PFSK-1 (cell line): ENCODE measurements around the gene CRYAB.

ENCODE experiments used
- FOXP2 ChIP-seq: optimal IDR thresholded peaks from 2 replicates; pipeline ENCODE3; 2011; ENCODE audit warnings: borderline replicate concordance, control low read depth, inconsistent platforms; ENCODE audit not compliant: insufficient read depth; ENCODE audit errors: extremely low read length, extremely low read depth
- POLR2AphosphoS5 ChIP-seq: IDR thresholded peaks from 2 replicates; pipeline ENCODE4 v1.6.1; 2012; ENCODE audit warnings: low read depth, mild to moderate bottlenecking, control low read depth, low read length, moderate library complexity
- SIN3A ChIP-seq: IDR thresholded peaks from 2 replicates; pipeline ENCODE4 v1.6.1; 2012; ENCODE audit warnings: mild to moderate bottlenecking, low read length, moderate library complexity, borderline replicate concordance; ENCODE audit not compliant: insufficient read depth
- TAF1 ChIP-seq: IDR thresholded peaks from 2 replicates; pipeline ENCODE4 v1.6.1; 2012; ENCODE audit warnings: low read length, control low read depth, borderline replicate concordance; ENCODE audit not compliant: insufficient read depth
- TF ChIP-seq, protein P1 (sequence below), 2 experiments: IDR thresholded peaks; 2 replicates each; pipeline versions ENCODE4 v1.6.1 to v1.8.0; 2011 to 2012; ENCODE audit warnings: low read depth in 2 of 2, low read length in 2 of 2, control low read depth in 1 of 2, inconsistent platforms in 1 of 2, mild to moderate bottlenecking in 1 of 2, moderate library complexity in 1 of 2; ENCODE audit not compliant: insufficient read depth in 1 of 2

CRYAB gene

GRCh38 chr11:111878385-111878848 is 33.2 kb downstream of the CRYAB start:
- TF ChIP-seq FOXP2 (no peak), SIN3A (peak; percentile 27; the same call in 1 of the 2 replicates)

DNA sequence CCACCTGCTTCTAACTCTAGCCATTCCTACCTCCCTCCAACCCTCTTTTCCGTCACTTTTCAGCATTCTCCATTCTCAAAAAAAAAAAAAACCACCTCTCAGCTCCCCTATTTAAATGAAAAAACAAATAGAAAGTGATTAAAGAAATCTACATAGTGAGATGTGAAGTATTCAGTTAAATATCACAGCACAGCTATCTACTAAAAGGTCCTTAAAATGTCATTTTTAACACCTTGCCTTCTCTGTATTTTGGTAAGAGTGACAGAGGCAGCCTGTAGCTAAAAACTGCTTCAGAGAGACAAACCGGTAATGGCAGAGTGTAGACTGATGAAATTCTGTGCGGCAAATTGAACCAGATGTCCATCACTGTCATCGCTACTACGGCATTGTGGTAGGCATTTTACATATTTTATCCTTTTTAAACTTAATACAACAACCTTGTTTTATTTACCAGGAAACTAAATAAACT is 39.8 kb downstream of the CRYAB start:
- TF ChIP-seq SIN3A (no peak), FOXP2 (no peak), TAF1 (no peak), POLR2AphosphoS5 (peak; percentile 5; the same call in 1 of the 2 replicates)
- TF ChIP-seq, protein P1, sequence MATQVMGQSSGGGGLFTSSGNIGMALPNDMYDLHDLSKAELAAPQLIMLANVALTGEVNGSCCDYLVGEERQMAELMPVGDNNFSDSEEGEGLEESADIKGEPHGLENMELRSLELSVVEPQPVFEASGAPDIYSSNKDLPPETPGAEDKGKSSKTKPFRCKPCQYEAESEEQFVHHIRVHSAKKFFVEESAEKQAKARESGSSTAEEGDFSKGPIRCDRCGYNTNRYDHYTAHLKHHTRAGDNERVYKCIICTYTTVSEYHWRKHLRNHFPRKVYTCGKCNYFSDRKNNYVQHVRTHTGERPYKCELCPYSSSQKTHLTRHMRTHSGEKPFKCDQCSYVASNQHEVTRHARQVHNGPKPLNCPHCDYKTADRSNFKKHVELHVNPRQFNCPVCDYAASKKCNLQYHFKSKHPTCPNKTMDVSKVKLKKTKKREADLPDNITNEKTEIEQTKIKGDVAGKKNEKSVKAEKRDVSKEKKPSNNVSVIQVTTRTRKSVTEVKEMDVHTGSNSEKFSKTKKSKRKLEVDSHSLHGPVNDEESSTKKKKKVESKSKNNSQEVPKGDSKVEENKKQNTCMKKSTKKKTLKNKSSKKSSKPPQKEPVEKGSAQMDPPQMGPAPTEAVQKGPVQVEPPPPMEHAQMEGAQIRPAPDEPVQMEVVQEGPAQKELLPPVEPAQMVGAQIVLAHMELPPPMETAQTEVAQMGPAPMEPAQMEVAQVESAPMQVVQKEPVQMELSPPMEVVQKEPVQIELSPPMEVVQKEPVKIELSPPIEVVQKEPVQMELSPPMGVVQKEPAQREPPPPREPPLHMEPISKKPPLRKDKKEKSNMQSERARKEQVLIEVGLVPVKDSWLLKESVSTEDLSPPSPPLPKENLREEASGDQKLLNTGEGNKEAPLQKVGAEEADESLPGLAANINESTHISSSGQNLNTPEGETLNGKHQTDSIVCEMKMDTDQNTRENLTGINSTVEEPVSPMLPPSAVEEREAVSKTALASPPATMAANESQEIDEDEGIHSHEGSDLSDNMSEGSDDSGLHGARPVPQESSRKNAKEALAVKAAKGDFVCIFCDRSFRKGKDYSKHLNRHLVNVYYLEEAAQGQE (IDR thresholded peaks at IDR 0.05; ENCODE audit: insufficient read depth in 1 of 2, low read depth in 2 of 2, low read length in 2 of 2): no peak

DNA sequence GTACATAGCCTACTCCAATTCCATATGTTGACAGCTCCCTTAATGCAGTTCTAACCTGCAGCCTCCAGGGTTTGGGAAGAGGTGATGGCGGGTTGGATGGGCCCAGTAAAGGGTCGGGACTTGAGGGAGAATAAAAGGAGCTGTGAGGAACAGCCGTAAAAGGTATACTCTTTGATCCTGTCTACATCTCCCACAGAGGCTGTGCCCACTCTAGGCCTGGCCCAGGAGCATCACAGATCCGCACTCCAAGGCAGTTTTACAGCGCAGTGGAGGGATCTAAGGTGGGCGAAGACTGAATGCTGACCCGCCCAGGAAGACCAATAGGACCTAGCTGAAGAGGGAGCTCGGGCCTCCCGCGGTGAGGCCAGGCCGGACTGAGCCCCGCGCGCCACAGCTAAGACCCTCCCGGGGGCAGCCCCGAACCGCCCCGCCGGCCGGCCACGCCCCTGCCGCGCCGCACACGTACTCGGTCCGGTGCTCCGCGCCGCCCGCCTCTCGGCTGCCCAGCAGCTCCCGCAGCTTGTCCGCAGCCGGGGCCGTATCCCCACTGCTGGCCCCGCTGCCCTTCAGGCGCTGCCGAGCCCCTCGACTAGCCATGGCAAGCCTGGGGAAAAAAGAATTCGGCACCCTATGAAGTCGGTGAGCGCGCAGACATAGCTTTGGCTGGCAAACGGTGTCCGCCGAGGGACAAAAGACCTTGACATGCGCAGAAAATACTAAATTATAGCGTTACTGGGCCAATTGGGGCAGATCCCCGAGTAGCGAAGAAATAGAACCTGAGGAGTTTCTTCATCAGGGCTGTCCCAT is 40.5 kb downstream of the CRYAB start, which contains the start of gene ALG9:
ALG9 (minus strand) TSS at position 696 of the 807 bp plus-strand sequence; CDS start at position 597, 99 bp downstream.
- TF ChIP-seq FOXP2 (no peak), POLR2AphosphoS5 (peak; percentile 67), SIN3A (peak; percentile 75; the same call in 1 of the 2 replicates), TAF1 (peak; percentile 78; the same call in 1 of the 2 replicates)
- TF ChIP-seq, protein P1 (IDR thresholded peaks at IDR 0.05; ENCODE audit: insufficient read depth in 1 of 2, low read depth in 2 of 2, low read length in 2 of 2): 0 out of 4 replicates have a peak, but pooled peaks of 1 of the 2 experiments have one; percentile 24

GRCh38 chr11:111870522-111870885 is 41.1 kb downstream of the CRYAB start:
- no peak for TF ChIP-seq POLR2AphosphoS5

DNA sequence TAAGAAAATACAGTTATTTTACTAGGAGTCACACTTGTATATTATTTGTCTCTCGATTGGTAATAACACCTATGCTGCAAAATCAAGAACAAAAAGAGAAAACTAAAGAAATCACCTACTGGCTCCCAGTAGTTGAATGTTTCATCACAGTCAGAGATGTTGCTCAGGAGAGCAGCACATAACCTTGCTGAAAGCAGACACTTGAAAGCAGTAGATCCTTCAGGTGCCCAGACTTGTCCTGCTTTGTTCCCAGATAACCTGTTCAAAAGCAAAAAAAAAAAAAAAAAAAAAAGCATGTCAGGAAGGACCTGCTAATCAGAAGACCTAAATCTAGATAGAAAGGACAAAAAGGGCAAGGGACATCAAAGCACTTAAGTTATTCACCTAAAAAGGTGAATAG is 41.5 kb downstream of the CRYAB start:
- TF ChIP-seq TAF1: no peak
- TF ChIP-seq, protein P1 (IDR thresholded peaks at IDR 0.05; ENCODE audit: insufficient read depth in 1 of 2, low read depth in 2 of 2, low read length in 2 of 2): no peak
- no peak for TF ChIP-seq FOXP2
- no peak for TF ChIP-seq POLR2AphosphoS5
- no peak for TF ChIP-seq SIN3A

DNA sequence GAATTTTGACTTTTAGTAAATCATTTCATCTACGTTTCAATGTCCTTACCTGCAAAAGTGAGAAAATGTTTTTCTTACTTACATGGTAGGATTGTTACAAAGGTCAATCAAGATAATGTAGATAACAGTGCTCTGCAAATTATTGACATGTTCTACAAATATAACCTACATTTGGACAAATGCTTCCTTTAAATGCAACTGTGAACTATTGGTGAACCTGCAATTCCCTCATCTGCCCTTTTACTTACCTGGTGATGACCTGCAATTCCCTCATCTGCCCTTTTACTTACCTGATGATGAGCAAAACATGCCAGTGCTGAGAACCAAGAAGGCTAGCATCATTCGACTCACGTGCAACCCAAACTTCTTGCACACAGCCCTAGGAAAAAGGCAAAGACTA is 51.3 kb downstream of the CRYAB start:
- TF ChIP-seq FOXP2 (no peak), SIN3A (no peak), POLR2AphosphoS5 (no peak), TAF1 (no peak)
- TF ChIP-seq, protein P1 (IDR thresholded peaks at IDR 0.05; ENCODE audit: insufficient read depth in 1 of 2, low read depth in 2 of 2, low read length in 2 of 2): no peak
